IMR-90 (cell line): Measurements from ENCODE around the gene ADAMTS9. TPM values are rescaled to one million over a fixed set of nuclear protein-coding genes. Genes with fewer than 3 reads are reported as not detected.

Experiments
- ATAC-seq: fragments of 200-7000 bp; cut with Tn5 transposase; 2 replicates; pipeline ENCODE4 v1.9.1; 2020; ENCODE audit warnings: low read depth, mild to moderate bottlenecking, moderate library complexity
- BruUV-seq: library from RNA; stranded (reverse); fragments of 400-500 nt; replicated peaks from 2 replicates; lab custom pipeline; 2021; lab: Mats Ljungman, UMichigan
- CTCF ChIA-PET: fragments of 300-600 bp; formaldehyde crosslinking; extraction: SDS; loops from one replicate; lab custom pipeline; 2021; ENCODE audit warnings: antibody characterized with exemption; lab: Yijun Ruan, JAX
- POLR2A ChIA-PET: fragments of 300-600 bp; sonication (Branson Sonifier 250); formaldehyde crosslinking; loops from one replicate; lab custom pipeline; 2022; ENCODE audit warnings: antibody characterized with exemption; ENCODE audit not compliant: unreplicated experiment; lab: Charles Lee
- DNase-seq: peaks from one replicate; pipeline ENCODE4 v3.0.0; 2013
- H2AFZ ChIP-seq: replicated peaks from 2 replicates; pipeline ENCODE3; 2013; ENCODE audit warnings: low read length, mild to moderate bottlenecking; ENCODE audit not compliant: poor library complexity
- H2AK5ac ChIP-seq: 2 replicates; pipeline ENCODE4 v1.6.1; 2013; ENCODE audit warnings: low read depth, low read length, inconsistent platforms
- H2AK9ac ChIP-seq: replicated peaks from 2 replicates; pipeline ENCODE3; 2013; ENCODE audit warnings: mild to moderate bottlenecking, low read depth, low read length, moderate library complexity; ENCODE audit not compliant: poor library complexity
- H2BK120ac ChIP-seq: 2 replicates; pipeline ENCODE4 v1.6.1; 2013; ENCODE audit warnings: low read depth, low read length, inconsistent platforms
- H2BK15ac ChIP-seq: 3 replicates; pipeline ENCODE4 v1.6.1; 2013; ENCODE audit warnings: low read depth, low read length, inconsistent platforms
- H2BK20ac ChIP-seq: 2 replicates; pipeline ENCODE4 v1.6.1; 2013; ENCODE audit warnings: low read depth, mild to moderate bottlenecking, inconsistent platforms, low read length, moderate library complexity
- H2BK5ac ChIP-seq: 2 replicates; pipeline ENCODE4 v1.6.1; 2013; ENCODE audit warnings: mild to moderate bottlenecking, low read depth, low read length, inconsistent platforms; ENCODE audit not compliant: poor library complexity, severe bottlenecking
- H3K14ac ChIP-seq: replicated peaks from 2 replicates; pipeline ENCODE4 v1.6.1; 2013; ENCODE audit warnings: low read depth, low read length, inconsistent platforms
- H3K18ac ChIP-seq: 2 replicates; pipeline ENCODE4 v1.6.1; 2013; ENCODE audit warnings: low read depth, low read length, control low read depth
- H3K23ac ChIP-seq: 2 replicates; pipeline ENCODE4 v1.6.1; 2013; ENCODE audit warnings: low read depth, low read length, inconsistent platforms
- H3K27ac ChIP-seq: 2 replicates; pipeline ENCODE4 v1.5.1; 2013; ENCODE audit warnings: mild to moderate bottlenecking, control low read depth, low read length; ENCODE audit not compliant: insufficient read depth
- H3K27me3 ChIP-seq: 2 replicates; pipeline ENCODE4 v1.6.1; 2013; ENCODE audit warnings: low read length; ENCODE audit not compliant: control insufficient read depth, insufficient read depth
- H3K36me3 ChIP-seq: 2 replicates; pipeline ENCODE4 v1.6.1; 2013; ENCODE audit warnings: low read length, mixed read lengths; ENCODE audit not compliant: control insufficient read depth, insufficient read depth
- H3K4ac ChIP-seq: 2 replicates; pipeline ENCODE4 v1.6.1; 2013; ENCODE audit warnings: low read depth, low read length, inconsistent platforms
- H3K4me1 ChIP-seq: 2 replicates; pipeline ENCODE4 v1.6.1; 2013; ENCODE audit warnings: low read length, mixed read lengths; ENCODE audit not compliant: control insufficient read depth, insufficient read depth
- H3K4me2 ChIP-seq: 2 replicates; pipeline ENCODE4 v1.6.1; 2013; ENCODE audit warnings: low read depth, mild to moderate bottlenecking, control low read depth, low read length, moderate library complexity
- H3K4me3 ChIP-seq: 2 replicates; pipeline ENCODE4 v1.5.1; 2013; ENCODE audit warnings: low read depth, mild to moderate bottlenecking, control low read depth, low read length, moderate library complexity; ENCODE audit not compliant: insufficient read depth
- H3K56ac ChIP-seq: 2 replicates; pipeline ENCODE4 v1.6.1; 2013; ENCODE audit warnings: low read length, inconsistent platforms; ENCODE audit not compliant: insufficient read depth; ENCODE audit errors: extremely low read depth
- H3K79me1 ChIP-seq, 2 experiments: 2 replicates each; pipeline ENCODE4 v1.6.1; 2013; ENCODE audit warnings: low read length in 2 of 2, inconsistent platforms in 1 of 2, low read depth in 1 of 2
- H3K9ac ChIP-seq: 2 replicates; pipeline ENCODE4 v1.6.1; 2013; ENCODE audit warnings: low read depth, low read length, control low read depth
- H3K9me1 ChIP-seq: 2 replicates; pipeline ENCODE4 v1.6.1; 2013; ENCODE audit warnings: low read length, inconsistent platforms; ENCODE audit not compliant: insufficient read depth
- H3K9me3 ChIP-seq: 2 replicates; pipeline ENCODE4 v1.6.1; 2013; ENCODE audit warnings: low read length; ENCODE audit not compliant: control insufficient read depth, insufficient read depth
- H4K20me1 ChIP-seq: 2 replicates; pipeline ENCODE4 v1.6.1; 2013; ENCODE audit warnings: low read length, inconsistent platforms; ENCODE audit not compliant: insufficient read depth
- H4K5ac ChIP-seq: 2 replicates; pipeline ENCODE4 v1.6.1; 2013; ENCODE audit warnings: mild to moderate bottlenecking, low read depth, low read length, control low read depth
- H4K8ac ChIP-seq, 2 experiments: 2 replicates each; pipeline ENCODE4 v1.6.1; 2013; ENCODE audit warnings: low read depth in 2 of 2, low read length in 2 of 2, control low read depth in 1 of 2, inconsistent platforms in 1 of 2
- H4K91ac ChIP-seq: 2 replicates; pipeline ENCODE4 v1.6.1; 2013; ENCODE audit warnings: low read depth, low read length, inconsistent platforms; ENCODE audit not compliant: insufficient read depth
- RAD21 ChIP-seq: IDR thresholded peaks from 2 replicates; pipeline ENCODE4 v1.6.1; 2012; ENCODE audit warnings: low read length, improper control_type of control experiment
- WGBS, 2 experiments: methylation state at CpG; one replicate each; pipeline versions ENCODE4 v1.1.5 to v1.1.7; 2013; ENCODE audit warnings: missing lambda C conversion rate in 2 of 2; ENCODE audit not compliant: insufficient read length in 1 of 2; ENCODE audit errors: extremely low coverage in 2 of 2; 5-methylcytosine and 5-hydroxymethylcytosine counted together
- dilution Hi-C: fragments of 300-500 bp; cut with HindIII; formaldehyde crosslinking; loops from one replicate; pipeline ENCODE4 v1.14.3; 2018; ENCODE audit warnings: low sequenced_read_pairs; ENCODE audit not compliant: unreplicated experiment
- in situ Hi-C: fragments of 300-500 bp; cut with MboI; formaldehyde crosslinking; loops from 3 replicates; pipeline ENCODE4 v1.14.3; 2019; ENCODE audit warnings: low sequenced_read_pairs, inconsistent platforms, mixed read lengths
- intact Hi-C: fragments of 100-400 bp; cut with micrococcal nuclease; formaldehyde crosslinking; loops from 2 replicates; pipeline ENCODE4 v1.10.0; 2022
- polyA plus RNA-seq, 3 experiments: library from polyadenylated mRNA; depleted of rRNA; stranded (reverse); fragments of >200 nt; gene quantifications; 2 replicates each; pipeline ENCODE4 v1.2.3, GENCODE V29; 2012; ENCODE audit warnings: low replicate concordance in 1 of 3
- total RNA-seq: library from RNA; depleted of rRNA; stranded (reverse); fragments of >200 nt; gene quantifications from 2 replicates; pipeline ENCODE4 v1.2.3, GENCODE V29; 2012
- TF ChIP-seq, protein P1 (sequence below): fragments of 150-350 bp; IDR thresholded peaks from 2 replicates; pipeline ENCODE4 v1.6.1; 2017; ENCODE audit warnings: mild to moderate bottlenecking, antibody characterized with exemption, low read length, low read depth

Gene ADAMTS9
- total and polyA plus RNA-seq, 2 of the 4 experiments (the other 2 are of a cell fraction), result 0.55 to 1.1 TPM

DNA sequence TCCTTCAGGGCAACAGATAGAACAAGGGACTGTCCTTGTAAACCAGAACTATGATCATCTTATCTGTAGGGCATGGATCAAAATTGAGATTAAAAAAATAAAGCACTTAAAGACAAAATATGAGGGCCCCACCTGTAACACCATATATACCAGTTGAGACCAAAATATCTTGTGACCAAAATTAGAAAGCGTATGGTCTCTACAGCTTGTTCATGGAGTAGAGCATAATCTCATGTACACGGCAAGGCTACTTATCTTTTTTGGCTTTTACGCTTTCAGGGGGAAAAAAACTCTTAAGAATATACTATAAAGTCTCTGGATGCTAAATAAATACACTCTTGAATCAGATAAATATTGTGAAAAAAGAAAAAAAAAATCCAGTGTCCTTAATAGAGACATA, 49.3 kb downstream of the ADAMTS9 start:
- no peak overlapping the region for H4K5ac ChIP-seq
- H4K20me1 ChIP-seq, result no peaks in the 10 kb centered on the region
- TF ChIP-seq, protein P1, sequence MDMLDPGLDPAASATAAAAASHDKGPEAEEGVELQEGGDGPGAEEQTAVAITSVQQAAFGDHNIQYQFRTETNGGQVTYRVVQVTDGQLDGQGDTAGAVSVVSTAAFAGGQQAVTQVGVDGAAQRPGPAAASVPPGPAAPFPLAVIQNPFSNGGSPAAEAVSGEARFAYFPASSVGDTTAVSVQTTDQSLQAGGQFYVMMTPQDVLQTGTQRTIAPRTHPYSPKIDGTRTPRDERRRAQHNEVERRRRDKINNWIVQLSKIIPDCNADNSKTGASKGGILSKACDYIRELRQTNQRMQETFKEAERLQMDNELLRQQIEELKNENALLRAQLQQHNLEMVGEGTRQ, result no peak
- no peak for TF ChIP-seq RAD21
- no peak overlapping the region for H3K9ac ChIP-seq
- H3K56ac ChIP-seq, result no peak overlapping the region
- H3K9me3 ChIP-seq, result no peaks in the 10 kb centered on the region
- no peak overlapping the region for H3K23ac ChIP-seq
- intact Hi-C loops (no loop called here), in situ Hi-C loops (no loop called here), dilution Hi-C loops (no loop called here)
- no peak overlapping the region for H2BK20ac ChIP-seq
- H4K8ac ChIP-seq, result no peak overlapping the region
- no peak overlapping the region for H3K4ac ChIP-seq
- DNase-seq, result no peak
- H3K27ac ChIP-seq, result no peak overlapping the region
- CTCF ChIA-PET, result no interaction called here
- H3K18ac ChIP-seq, result no peak overlapping the region
- H3K4me2 ChIP-seq, result no peak overlapping the region
- POLR2A ChIA-PET, result interaction anchor here (0.6 kb wide), 1 partner anchor 527 kb away, joined by 4 read pairs; no protein-coding TSS in a partner anchor
- H3K4me3 ChIP-seq, result no peak overlapping the region
- no peaks in the 10 kb centered on the region for H3K27me3 ChIP-seq
- H3K36me3 ChIP-seq, result peaks cover 8% of the 10 kb centered on the region; the same call in 1 of the 2 replicates
- H2AK9ac ChIP-seq, result no peak overlapping the region
- ATAC-seq, result no peak
- no TSS peak for BruUV-seq
- H4K91ac ChIP-seq, result no peak overlapping the region
- no peak overlapping the region for H3K14ac ChIP-seq
- H3K4me1 ChIP-seq, result no peaks in the 10 kb centered on the region
- no peak overlapping the region for H2BK120ac ChIP-seq
- H3K79me1 ChIP-seq, result no peaks in the 10 kb centered on the region
- H2AFZ ChIP-seq, result no peak overlapping the region
- H2AK5ac ChIP-seq, result no peak overlapping the region
- no peaks in the 10 kb centered on the region for H3K9me1 ChIP-seq
- no peak overlapping the region for H2BK15ac ChIP-seq
- no CpG with 5 or more reads among the region's 3 CpGs for WGBS, 2 experiments
- no peak overlapping the region for H2BK5ac ChIP-seq
